ENCODE data around the gene DIP2A.
"Not testable (repeated sequence)": the region's sequence is repeated elsewhere in the genome, so short reads cannot be mapped to it uniquely, and the experiment has no call there.

DIP2A gene

GRCh38 chr21:46428286-46428685 lies 30.4 kb upstream of the DIP2A start:
- Histone ChIP-seq H3K27me3 (ENCODE audit: control insufficient read depth, insufficient read depth, low read length) (no peaks in the 10 kb centered on the region), H3K36me3 (ENCODE audit: control insufficient read depth, insufficient read depth, low read length) (peaks cover 7% of the 10 kb centered on the region), H3K9ac (ENCODE audit: low read length) (no peak overlapping the region), H3K4me1 (ENCODE audit: control insufficient read depth, insufficient read depth, low read length) (no peaks in the 10 kb centered on the region), H3K9me3 (ENCODE audit: control insufficient read depth, low read length) (no peaks in the 10 kb centered on the region), H3K4me3 (ENCODE audit: low read length) (no peak overlapping the region)

DNA sequence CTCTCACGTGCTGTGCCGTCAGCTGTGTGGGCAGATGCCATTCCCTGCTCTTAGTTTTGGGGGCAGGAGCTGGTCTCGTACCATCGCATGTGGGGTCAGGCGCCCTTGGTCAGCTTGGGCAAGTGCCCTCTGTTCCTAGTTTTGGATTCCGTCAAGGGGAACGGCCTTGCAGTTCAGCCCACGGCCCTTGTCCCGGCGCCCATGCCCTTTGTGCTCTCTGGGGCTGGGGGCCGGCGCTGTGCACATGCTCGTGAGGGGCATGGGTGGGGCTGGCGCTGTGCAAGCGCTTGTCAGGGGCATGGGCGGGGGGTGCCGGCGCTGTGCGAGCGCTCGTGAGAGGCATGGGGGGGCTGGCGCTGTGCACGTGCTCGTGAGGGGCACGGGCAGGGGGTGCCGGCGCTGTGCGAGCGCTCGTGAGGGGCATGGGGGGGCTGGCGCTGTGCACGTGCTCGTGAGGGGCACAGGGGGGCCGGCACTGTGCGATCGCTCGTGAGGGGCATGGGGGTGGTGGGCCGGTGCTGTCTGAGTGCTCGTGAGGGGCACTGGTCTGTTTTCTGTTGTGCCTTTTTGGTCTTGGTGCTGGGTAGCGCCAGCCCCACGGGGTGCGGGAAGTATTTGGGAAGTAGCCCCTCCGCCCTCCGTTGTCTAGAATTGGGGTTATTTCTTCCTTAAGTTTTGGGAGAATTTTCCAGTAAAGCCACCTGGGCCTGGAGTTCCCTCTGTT lies 29.5 kb upstream of the DIP2A start:
- Histone ChIP-seq H3K36me3 (ENCODE audit: control insufficient read depth, insufficient read depth, low read length) (peaks cover 7% of the 10 kb centered on the region), H3K9ac (ENCODE audit: low read length) (no peak overlapping the region), H3K4me1 (ENCODE audit: control insufficient read depth, insufficient read depth, low read length) (no peaks in the 10 kb centered on the region), H3K27me3 (ENCODE audit: control insufficient read depth, insufficient read depth, low read length) (no peaks in the 10 kb centered on the region), H3K9me3 (ENCODE audit: control insufficient read depth, low read length) (no peaks in the 10 kb centered on the region), H3K4me3 (ENCODE audit: low read length) (no peak overlapping the region)

DNA sequence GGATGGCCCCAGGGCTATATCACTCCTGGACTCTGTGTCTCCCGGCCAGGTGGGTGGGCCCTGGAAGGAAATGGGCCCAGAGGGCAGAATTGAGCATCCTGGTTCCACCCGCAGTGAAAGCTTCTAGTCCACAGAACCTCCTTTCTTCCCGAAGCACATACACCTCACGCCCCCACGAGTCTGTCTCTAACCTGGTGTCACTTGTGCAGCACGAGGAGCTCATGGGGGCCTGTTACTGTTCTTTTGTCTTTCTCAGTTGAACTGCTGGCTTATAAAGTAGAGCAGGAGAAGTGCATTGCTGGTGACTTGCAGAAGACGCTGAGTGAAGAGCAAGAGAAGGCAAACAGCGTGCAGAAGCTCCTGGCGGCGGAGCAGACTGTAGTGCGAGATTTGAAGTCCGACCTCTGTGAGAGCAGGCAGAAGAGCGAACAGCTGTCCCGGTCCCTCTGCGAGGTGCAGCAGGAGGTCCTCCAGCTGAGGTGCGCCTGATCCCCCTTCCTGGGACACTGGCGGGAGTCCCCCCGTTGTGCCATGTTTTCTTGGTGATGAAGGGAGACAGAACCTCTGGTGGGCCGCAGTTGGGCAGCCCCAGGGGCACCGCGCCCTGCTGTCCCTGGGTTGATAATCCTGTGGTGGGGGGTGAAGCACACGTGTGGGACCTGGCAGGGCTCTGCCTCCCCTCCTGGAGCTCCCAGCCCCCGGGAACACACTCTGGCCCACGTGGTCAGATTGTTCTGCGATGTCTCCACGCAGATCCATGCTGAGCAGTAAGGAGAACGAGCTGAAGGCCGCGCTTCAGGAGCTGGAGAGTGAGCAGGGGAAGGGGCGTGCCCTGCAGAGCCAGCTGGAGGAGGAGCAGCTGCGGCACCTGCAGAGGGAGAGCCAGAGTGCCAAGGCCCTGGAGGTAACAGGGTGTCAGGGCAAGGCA lies 28.7 kb upstream of the DIP2A start:
- peaks cover 7% of the 10 kb centered on the region for H3K36me3 ChIP-seq (ENCODE audit: control insufficient read depth, insufficient read depth, low read length)

DNA sequence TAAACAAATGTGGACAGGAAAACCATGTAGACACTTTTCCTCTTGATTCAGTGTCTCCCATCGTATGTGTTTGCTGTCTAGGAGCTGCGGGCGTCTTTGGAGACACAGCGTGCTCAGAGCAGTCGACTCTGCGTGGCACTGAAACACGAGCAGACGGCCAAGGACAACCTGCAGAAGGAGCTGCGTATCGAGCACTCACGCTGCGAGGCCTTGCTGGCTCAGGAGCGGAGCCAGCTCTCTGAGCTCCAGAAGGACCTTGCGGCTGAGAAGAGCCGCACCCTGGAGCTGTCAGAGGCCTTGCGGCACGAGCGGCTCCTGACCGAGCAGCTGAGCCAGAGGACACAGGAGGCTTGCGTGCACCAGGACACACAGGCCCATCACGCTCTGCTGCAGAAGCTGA lies 27.2 kb upstream of the DIP2A start:
- Histone ChIP-seq H3K9ac (ENCODE audit: low read length) (no peak overlapping the region), H3K36me3 (ENCODE audit: control insufficient read depth, insufficient read depth, low read length) (peaks cover 7% of the 10 kb centered on the region), H3K9me3 (ENCODE audit: control insufficient read depth, low read length) (no peaks in the 10 kb centered on the region), H3K27me3 (ENCODE audit: control insufficient read depth, insufficient read depth, low read length) (no peaks in the 10 kb centered on the region), H3K4me1 (ENCODE audit: control insufficient read depth, insufficient read depth, low read length) (no peaks in the 10 kb centered on the region), H3K4me3 (ENCODE audit: low read length) (no peak overlapping the region)

More for the DNA sequence above, 28.7 kb upstream of the DIP2A start:
- no peak overlapping the region for H3K9ac ChIP-seq (ENCODE audit: low read length)
- no peaks in the 10 kb centered on the region for H3K27me3 ChIP-seq (ENCODE audit: control insufficient read depth, insufficient read depth, low read length)
- H3K9me3 ChIP-seq (ENCODE audit: control insufficient read depth, low read length), result no peaks in the 10 kb centered on the region
- H3K4me1 ChIP-seq (ENCODE audit: control insufficient read depth, insufficient read depth, low read length), result no peaks in the 10 kb centered on the region
- no peak overlapping the region for H3K4me3 ChIP-seq (ENCODE audit: low read length)

DNA sequence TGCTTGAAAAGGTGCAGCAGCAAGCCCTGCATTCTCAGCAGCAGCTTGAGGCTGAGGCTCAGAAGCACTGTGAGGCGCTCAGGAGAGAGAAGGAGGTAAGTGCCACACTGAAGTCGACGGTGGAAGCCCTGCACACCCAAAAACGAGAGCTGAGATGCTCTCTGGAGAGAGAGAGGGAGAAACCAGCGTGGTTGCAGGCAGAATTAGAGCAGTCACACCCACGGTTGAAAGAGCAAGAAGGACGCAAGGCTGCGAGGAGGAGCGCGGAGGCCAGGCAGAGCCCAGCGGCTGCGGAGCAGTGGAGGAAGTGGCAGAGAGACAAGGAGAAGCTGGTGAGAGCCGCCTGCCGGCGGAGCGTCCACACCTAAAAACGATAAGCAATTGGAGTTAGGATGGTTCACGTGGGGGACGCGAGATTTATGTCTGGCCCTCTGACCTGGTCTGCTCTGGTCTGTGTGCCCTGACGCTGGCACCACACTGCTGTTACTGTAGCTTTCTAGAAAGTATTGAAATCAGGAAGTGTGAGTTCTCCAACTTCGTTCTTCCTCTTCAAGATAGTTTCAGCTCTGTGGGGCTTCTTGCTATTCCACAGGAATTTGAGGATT lies 26.7 kb upstream of the DIP2A start:
- Histone ChIP-seq H3K27me3 (ENCODE audit: control insufficient read depth, insufficient read depth, low read length) (no peaks in the 10 kb centered on the region), H3K9ac (ENCODE audit: low read length) (no peak overlapping the region), H3K4me1 (ENCODE audit: control insufficient read depth, insufficient read depth, low read length) (no peaks in the 10 kb centered on the region), H3K9me3 (ENCODE audit: control insufficient read depth, low read length) (no peaks in the 10 kb centered on the region), H3K36me3 (ENCODE audit: control insufficient read depth, insufficient read depth, low read length) (peaks cover 7% of the 10 kb centered on the region), H3K4me3 (ENCODE audit: low read length) (no peak overlapping the region)

- not testable (repeated sequence) for H3K4me3 ChIP-seq (ENCODE audit: low read length); H3K4me1 ChIP-seq (ENCODE audit: control insufficient read depth, insufficient read depth, low read length); H3K9ac ChIP-seq (ENCODE audit: low read length); H3K27me3 ChIP-seq (ENCODE audit: control insufficient read depth, insufficient read depth, low read length); H3K9me3 ChIP-seq (ENCODE audit: control insufficient read depth, low read length)
- H3K36me3 ChIP-seq (ENCODE audit: control insufficient read depth, insufficient read depth, low read length), result peaks cover 11% of the 10 kb centered on the region
These were observed 25.6 kb upstream of the DIP2A start for GRCh38 chr21:46433116-46433515.

- Histone ChIP-seq H3K9ac (ENCODE audit: low read length) (no peak overlapping the region), H3K27me3 (ENCODE audit: control insufficient read depth, insufficient read depth, low read length) (no peaks in the 10 kb centered on the region), H3K4me1 (ENCODE audit: control insufficient read depth, insufficient read depth, low read length) (no peaks in the 10 kb centered on the region), H3K9me3 (ENCODE audit: control insufficient read depth, low read length) (no peaks in the 10 kb centered on the region), H3K4me3 (ENCODE audit: low read length) (no peak overlapping the region), H3K36me3 (ENCODE audit: control insufficient read depth, insufficient read depth, low read length) (peaks cover 8% of the 10 kb centered on the region)
These were observed 24.3 kb upstream of the DIP2A start for GRCh38 chr21:46434322-46434958.

DNA sequence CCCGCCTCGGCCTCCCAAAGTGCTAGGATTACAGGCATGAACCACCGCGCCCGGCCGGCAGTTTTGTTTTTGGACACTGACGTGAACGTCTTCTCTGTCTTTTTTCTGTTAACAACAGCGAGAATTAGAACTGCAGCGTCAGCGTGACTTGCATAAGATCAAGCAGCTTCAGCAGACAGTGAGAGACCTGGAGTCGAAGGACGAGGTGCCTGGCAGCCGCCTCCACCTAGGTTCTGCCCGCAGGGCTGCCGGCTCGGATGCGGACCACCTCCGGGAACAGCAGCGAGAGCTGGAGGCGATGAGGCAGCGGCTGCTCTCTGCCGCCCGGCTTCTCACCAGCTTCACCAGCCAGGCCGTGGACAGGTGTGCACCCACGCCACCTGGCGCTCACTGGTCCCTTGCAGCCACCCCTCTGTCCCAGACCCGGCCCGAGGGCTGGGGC lies 22.9 kb upstream of the DIP2A start:
- Histone ChIP-seq H3K27me3 (ENCODE audit: control insufficient read depth, insufficient read depth, low read length) (no peaks in the 10 kb centered on the region), H3K36me3 (ENCODE audit: control insufficient read depth, insufficient read depth, low read length) (peaks cover 8% of the 10 kb centered on the region), H3K9ac (ENCODE audit: low read length) (no peak overlapping the region), H3K4me1 (ENCODE audit: control insufficient read depth, insufficient read depth, low read length) (no peaks in the 10 kb centered on the region), H3K9me3 (ENCODE audit: control insufficient read depth, low read length) (no peaks in the 10 kb centered on the region), H3K4me3 (ENCODE audit: low read length) (no peak overlapping the region)

- Histone ChIP-seq H3K36me3 (ENCODE audit: control insufficient read depth, insufficient read depth, low read length) (peaks cover 14% of the 10 kb centered on the region), H3K9me3 (ENCODE audit: control insufficient read depth, low read length) (no peaks in the 10 kb centered on the region), H3K4me1 (ENCODE audit: control insufficient read depth, insufficient read depth, low read length) (no peaks in the 10 kb centered on the region), H3K27me3 (ENCODE audit: control insufficient read depth, insufficient read depth, low read length) (no peaks in the 10 kb centered on the region), H3K9ac (ENCODE audit: low read length) (no peak overlapping the region), H3K4me3 (ENCODE audit: low read length) (no peak overlapping the region)
These were observed 22.1 kb upstream of the DIP2A start for GRCh38 chr21:46436621-46437020.

- Histone ChIP-seq H3K9ac (ENCODE audit: low read length) (no peak overlapping the region), H3K36me3 (ENCODE audit: control insufficient read depth, insufficient read depth, low read length) (peaks cover 15% of the 10 kb centered on the region)
These were observed 21.6 kb upstream of the DIP2A start for GRCh38 chr21:46437096-46437498.

DNA sequence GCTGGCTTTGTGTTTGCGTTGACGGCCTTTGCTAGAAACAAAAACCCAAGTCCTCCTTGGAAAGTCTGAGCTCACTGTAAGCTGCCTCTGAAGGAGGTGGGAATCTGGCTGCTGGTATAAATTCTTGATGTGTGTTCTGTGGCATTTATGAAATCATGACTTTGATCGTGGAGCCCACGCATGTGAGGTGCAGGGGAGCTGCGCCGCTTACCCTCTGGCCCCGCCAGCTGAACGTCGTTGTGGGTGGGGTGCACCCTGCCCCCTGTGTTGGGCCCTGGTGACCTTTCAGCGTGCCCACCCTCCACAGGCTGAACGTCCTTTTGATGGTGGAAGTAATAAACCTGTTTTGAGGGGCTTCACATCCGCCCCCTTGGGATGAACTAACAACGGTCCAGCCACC lies 21.2 kb upstream of the DIP2A start:
- Histone ChIP-seq H3K4me1 (ENCODE audit: control insufficient read depth, insufficient read depth, low read length) (no peaks in the 10 kb centered on the region), H3K9ac (ENCODE audit: low read length) (no peak overlapping the region), H3K27me3 (ENCODE audit: control insufficient read depth, insufficient read depth, low read length) (no peaks in the 10 kb centered on the region), H3K9me3 (ENCODE audit: control insufficient read depth, low read length) (no peaks in the 10 kb centered on the region), H3K4me3 (ENCODE audit: low read length) (no peak overlapping the region), H3K36me3 (ENCODE audit: control insufficient read depth, insufficient read depth, low read length) (peaks cover 15% of the 10 kb centered on the region)

More at GRCh38 chr21:46437096-46437498, 21.6 kb upstream of the DIP2A start:
- Histone ChIP-seq H3K27me3 (ENCODE audit: control insufficient read depth, insufficient read depth, low read length) (no peaks in the 10 kb centered on the region), H3K9me3 (ENCODE audit: control insufficient read depth, low read length) (no peaks in the 10 kb centered on the region), H3K4me3 (ENCODE audit: low read length) (no peak overlapping the region), H3K4me1 (ENCODE audit: control insufficient read depth, insufficient read depth, low read length) (no peaks in the 10 kb centered on the region)

Data from mucosa of stomach (tissue), 1 donor.